Measurements from ENCODE around the gene LRIG1. TPM values are rescaled to one million over a fixed set of nuclear protein-coding genes. Genes with fewer than 3 reads are reported as not detected.

Gene LRIG1
- total RNA-seq, 2 experiments from 2014 or later: 19.1 to 22.7 TPM

DNA sequence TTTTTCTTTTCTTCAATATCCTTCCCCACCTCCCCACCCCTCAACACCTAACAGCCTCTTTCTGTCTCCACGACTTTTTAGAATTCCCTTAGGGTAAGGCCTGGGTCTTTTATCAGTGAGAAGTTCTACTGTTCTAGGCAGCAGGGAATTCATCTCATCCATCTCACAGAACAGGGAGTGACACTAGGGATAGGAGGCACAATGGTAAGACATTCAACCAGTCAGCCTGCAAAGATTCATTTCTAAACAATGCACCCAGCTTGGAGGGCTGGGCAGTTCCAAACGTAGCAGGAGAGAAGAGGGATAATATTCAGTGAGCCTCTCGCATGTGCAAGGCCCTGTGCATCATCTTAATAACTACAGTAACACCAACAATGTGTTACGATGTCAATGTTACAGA lies 43.6 kb downstream of the LRIG1 start:
- Mint-ChIP-seq H3K9me3 (ENCODE audit: low read depth) (no peaks in the 10 kb centered on the region), H3K27ac (no peak overlapping the region), H3K36me3 (ENCODE audit: low read depth) (peaks cover 13% of the 10 kb centered on the region), H3K4me1 (peaks cover 9% of the 10 kb centered on the region), H3K4me3 (no peak overlapping the region), H3K27me3 (no peaks in the 10 kb centered on the region)
- DNase-seq (no peak), ATAC-seq (no peak)
- ChIA-PET POLR2A (no interaction called here), CTCF (no interaction called here)
- intact Hi-C loops (cut with DNase I, micrococcal nuclease): no loop called here

DNA sequence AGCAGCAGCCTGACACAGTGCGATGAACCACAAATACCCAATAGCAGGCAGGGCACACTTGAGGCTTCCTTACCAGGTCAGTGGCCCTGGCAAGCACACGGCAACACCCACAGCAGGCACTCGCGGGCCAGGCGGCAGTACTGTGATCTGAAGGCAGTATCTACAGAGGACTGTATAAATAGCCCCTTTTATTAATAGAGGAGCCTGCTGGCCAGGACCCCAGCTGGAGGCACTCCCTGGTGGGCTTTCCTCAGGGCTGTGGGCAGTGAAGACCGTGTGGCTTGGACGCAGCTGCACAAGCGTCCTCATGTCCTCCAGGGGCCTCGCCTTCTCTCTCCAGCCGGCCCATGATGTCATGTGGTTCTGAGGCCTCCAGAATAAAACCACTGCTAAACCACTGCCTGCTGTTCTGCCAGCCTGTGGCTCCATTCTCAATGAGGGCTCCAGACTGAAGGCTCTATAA lies 44.1 kb downstream of the LRIG1 start:
- ATAC-seq: no peak
- Mint-ChIP-seq H3K4me3 (no peak overlapping the region), H3K36me3 (ENCODE audit: low read depth) (peaks cover 10% of the 10 kb centered on the region), H3K9me3 (ENCODE audit: low read depth) (no peaks in the 10 kb centered on the region), H3K4me1 (peaks cover 9% of the 10 kb centered on the region), H3K27me3 (no peaks in the 10 kb centered on the region), H3K27ac (no peak overlapping the region)
- POLR2A ChIA-PET: no interaction called here
- intact Hi-C loops (cut with DNase I, micrococcal nuclease): no loop called here
- DNase-seq: no peak
- CTCF ChIA-PET: no interaction called here

DNA sequence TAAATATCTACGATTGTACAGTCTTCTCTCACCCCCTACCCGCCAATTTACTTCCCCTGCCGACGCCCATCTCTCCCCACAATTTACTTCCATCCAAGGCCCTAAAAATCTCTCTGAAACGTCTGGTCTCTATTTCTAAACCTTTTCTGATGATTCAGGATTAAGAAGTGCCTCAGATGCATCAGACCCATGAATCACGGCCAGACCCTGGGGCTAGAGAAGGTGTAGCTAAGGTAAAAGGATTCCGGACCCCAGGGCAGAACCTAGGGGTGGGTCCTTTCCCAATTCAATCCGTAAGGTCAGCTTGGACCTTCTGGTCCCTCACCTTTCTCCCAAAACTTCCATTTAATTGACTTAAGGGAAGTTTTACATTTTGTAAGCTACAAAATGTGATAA lies 46.4 kb downstream of the LRIG1 start:
- H3K4me1 Mint-ChIP-seq: peaks cover 8% of the 10 kb centered on the region
- intact Hi-C loops (cut with DNase I, micrococcal nuclease): no loop called here
- peaks cover 15% of the 10 kb centered on the region for H3K36me3 Mint-ChIP-seq (ENCODE audit: low read depth)
- ChIA-PET CTCF (interaction anchor here (0.5 to 1.1 kb wide), 2 partner anchors 9 to 75 kb away, joined by 3 to 5 read pairs; no protein-coding TSS in a partner anchor), POLR2A (no interaction called here)
- ATAC-seq (no peak), DNase-seq (no peak)
- no peak overlapping the region for H3K4me3 Mint-ChIP-seq
- H3K27me3 Mint-ChIP-seq: no peaks in the 10 kb centered on the region
- no peaks in the 10 kb centered on the region for H3K9me3 Mint-ChIP-seq (ENCODE audit: low read depth)
- H3K27ac Mint-ChIP-seq: no peak overlapping the region

DNA sequence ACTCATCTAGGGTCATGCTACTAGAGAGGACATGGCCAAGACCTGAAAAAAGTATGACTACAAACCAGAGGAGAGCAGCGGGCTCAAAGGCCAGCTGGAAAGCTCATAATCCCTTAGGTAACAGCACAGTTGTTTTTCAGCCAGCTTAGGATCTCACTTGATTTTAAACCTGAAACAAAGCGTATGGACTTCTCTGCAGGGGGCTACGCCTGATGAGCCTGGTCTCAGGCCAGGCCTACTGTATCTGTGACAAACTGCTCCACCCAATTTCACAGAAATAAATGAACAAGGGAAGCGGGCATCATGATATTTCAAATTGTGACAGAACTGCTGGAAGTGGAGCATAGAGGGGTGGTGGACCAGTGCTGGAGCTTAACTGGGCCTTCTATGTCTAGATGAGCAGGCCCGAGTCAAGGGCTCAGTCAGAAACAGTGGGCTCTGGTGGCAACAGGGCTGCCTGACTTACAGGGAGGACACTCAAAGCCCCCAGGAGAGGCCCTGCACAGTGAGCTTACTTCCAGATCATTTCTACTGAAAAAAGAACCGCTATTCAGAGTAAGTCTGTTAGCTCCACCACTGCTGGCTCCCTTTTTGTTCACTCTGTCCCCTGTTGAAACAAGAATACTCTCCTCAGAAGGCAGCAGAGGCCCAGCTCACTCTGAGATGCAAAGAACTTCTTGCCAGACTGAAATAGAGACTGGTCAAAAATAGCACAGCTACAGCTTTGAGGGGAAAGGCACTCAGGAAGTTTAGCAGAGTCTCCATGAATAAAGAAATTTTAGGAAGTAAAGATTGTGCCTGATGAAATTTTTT lies 47.0 kb downstream of the LRIG1 start:
- intact Hi-C loops (cut with DNase I, micrococcal nuclease): no loop called here
- DNase-seq (no peak), ATAC-seq (no peak)
- Mint-ChIP-seq H3K4me1 (peaks cover 8% of the 10 kb centered on the region), H3K36me3 (ENCODE audit: low read depth) (peaks cover 15% of the 10 kb centered on the region), H3K9me3 (ENCODE audit: low read depth) (no peaks in the 10 kb centered on the region), H3K27me3 (no peaks in the 10 kb centered on the region), H3K4me3 (no peak overlapping the region), H3K27ac (no peak overlapping the region)
- ChIA-PET POLR2A (no interaction called here), CTCF (interaction anchor here (0.5 to 1.1 kb wide), 2 partner anchors 9 to 76 kb away, joined by 3 to 5 read pairs; no protein-coding TSS in a partner anchor)

DNA sequence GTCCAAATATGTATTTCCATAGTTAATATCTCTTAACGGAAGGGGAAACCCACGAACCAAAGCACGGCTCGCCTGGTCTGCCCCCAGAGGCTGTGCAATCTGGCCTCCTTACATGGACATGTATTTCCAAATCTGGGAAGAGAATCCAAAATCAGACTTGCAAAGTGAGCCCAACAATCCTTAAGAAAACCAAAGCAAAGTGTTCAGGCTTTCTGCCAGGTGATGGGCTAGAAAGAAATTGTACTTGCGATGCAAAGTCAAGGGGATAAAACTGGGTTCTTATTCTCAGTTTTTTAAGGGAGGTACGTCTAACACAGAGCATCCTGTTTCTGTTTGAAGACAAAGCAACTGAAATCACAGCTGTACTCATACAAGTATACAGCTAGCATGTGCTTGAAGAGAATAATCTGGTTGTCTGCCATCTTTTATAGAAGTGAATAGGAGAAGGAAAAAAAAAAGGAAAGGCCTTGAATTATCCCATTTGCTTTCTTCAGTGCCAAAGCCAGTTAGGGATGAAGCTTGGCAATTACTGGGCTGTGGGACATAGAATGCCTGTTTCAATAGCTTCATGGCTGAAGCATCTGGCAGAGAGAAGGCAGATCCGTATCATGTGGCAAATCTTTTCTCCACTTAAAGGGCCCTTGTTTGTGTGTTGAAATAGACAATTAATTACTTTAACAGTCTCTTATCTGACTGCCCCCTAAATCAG lies 48.4 kb downstream of the LRIG1 start:
- POLR2A ChIA-PET: no interaction called here
- H3K36me3 Mint-ChIP-seq (ENCODE audit: low read depth): peaks cover 19% of the 10 kb centered on the region
- no peak for DNase-seq

DNA sequence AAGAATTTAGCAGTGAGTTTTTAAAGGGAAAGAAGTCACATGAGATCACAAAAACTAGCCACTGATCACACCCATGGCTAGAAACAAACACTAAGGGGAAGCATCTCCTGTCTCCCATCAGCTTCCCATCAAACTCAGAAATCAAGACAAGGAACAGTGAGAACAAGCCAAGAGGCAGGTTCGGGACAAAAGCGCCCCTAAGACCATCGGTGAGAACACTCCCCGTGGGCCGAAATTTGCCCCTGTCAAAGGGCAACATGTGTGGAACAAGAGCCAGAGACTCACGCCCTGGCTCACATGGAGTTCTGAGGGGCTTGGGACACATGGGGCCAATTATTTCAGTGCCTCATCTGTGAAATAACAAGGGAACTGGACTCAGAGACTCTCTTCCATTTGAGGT lies 49.1 kb downstream of the LRIG1 start:
- Mint-ChIP-seq H3K27me3 (no peaks in the 10 kb centered on the region), H3K4me3 (no peak overlapping the region), H3K4me1 (peaks cover 8% of the 10 kb centered on the region), H3K9me3 (ENCODE audit: low read depth) (no peaks in the 10 kb centered on the region), H3K36me3 (ENCODE audit: low read depth) (peaks cover 21% of the 10 kb centered on the region), H3K27ac (no peak overlapping the region)
- no peak for DNase-seq
- intact Hi-C loops (cut with DNase I, micrococcal nuclease): no loop called here
- ChIA-PET POLR2A (no interaction called here), CTCF (no interaction called here)
- ATAC-seq: no peak

More for the DNA sequence above, 48.4 kb downstream of the LRIG1 start:
- no peak for ATAC-seq
- H3K4me1 Mint-ChIP-seq: peaks cover 8% of the 10 kb centered on the region
- no peak overlapping the region for H3K27ac Mint-ChIP-seq
- H3K4me3 Mint-ChIP-seq: no peak overlapping the region
- CTCF ChIA-PET: interaction anchor here (0.6 to 1.0 kb wide), 3 partner anchors 9 to 80 kb away, joined by 3 to 7 read pairs (median 4); no protein-coding TSS in a partner anchor
- no peaks in the 10 kb centered on the region for H3K9me3 Mint-ChIP-seq (ENCODE audit: low read depth)
- intact Hi-C loops (cut with DNase I, micrococcal nuclease): no loop called here
- H3K27me3 Mint-ChIP-seq: no peaks in the 10 kb centered on the region

DNA sequence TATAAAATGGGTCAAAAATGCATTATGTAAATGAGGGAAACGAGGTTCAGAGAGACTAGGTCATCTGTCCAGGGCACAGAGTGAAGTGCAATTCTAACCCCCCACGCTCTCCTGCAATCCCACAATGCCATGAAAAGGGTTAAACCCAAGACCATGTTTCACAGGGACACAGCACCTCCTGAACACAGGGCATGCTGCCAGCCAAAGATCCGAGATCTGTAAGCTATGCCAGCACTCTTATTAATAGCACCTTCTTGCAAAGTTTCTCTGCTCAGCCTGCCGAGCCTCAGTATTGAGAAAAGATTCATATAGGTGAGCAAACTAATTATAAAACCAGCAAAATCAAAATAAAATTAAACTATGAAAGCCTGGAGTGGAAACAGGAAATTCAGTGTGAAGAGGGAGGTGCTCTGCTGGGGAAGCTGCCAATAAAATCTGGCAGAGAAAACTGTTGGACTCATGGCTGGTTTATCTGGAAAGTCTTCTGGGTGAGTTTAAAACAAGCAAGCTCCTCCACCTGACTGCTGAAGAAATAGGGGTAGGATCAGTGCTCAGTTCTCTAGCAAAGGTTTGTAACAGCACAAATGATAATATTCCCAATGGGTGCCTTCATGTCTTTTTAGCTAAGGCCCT lies 50.3 kb downstream of the LRIG1 start:
- POLR2A ChIA-PET: no interaction called here
- no peak overlapping the region for H3K4me3 Mint-ChIP-seq
- H3K27ac Mint-ChIP-seq: no peak overlapping the region
- ATAC-seq: no peak
- no peaks in the 10 kb centered on the region for H3K27me3 Mint-ChIP-seq
- peaks cover 8% of the 10 kb centered on the region for H3K4me1 Mint-ChIP-seq
- CTCF ChIA-PET: interaction anchor here (0.6 to 1.1 kb wide), 3 partner anchors 16 to 737 kb away, joined by 3 to 4 read pairs (median 3); no protein-coding TSS in a partner anchor
- no peak for DNase-seq
- peaks cover 21% of the 10 kb centered on the region for H3K36me3 Mint-ChIP-seq (ENCODE audit: low read depth)
- no peaks in the 10 kb centered on the region for H3K9me3 Mint-ChIP-seq (ENCODE audit: low read depth)
- intact Hi-C loops (cut with DNase I, micrococcal nuclease): no loop called here

DNA sequence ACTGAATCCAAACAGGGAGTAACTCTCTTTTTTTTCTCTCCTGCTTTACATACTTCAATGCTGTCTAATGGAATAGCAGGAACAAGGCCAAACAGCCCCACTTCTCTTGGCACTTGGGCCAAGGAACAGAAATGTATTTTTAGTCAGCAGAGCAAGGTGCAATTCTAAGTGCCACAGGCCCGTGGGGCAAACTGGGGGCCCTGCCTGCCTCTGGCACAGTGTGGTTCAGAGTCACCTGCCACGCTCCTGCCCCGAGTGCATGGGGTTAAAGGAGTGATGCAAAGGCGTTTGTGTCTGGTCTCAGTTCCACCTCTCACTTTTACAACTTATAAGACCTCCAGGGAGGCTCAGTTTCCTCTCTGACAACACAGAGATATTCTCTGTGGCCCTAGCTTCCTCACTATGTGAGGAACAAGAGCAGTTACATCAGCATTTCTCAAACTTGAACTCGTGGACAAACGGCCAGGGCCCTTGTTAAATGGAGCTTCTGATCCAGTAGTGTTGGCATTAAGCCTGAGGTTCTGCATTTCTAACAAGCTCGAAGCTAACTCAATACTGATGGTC lies 51.3 kb downstream of the LRIG1 start:
- ATAC-seq (no peak), DNase-seq (no peak)
- no peak overlapping the region for H3K27ac Mint-ChIP-seq
- intact Hi-C loops (cut with DNase I, micrococcal nuclease): no loop called here
- CTCF ChIA-PET: interaction anchor here (0.8 to 1.1 kb wide), 3 partner anchors 17 to 37 kb away, joined by 3 read pairs; no protein-coding TSS in a partner anchor
- H3K36me3 Mint-ChIP-seq (ENCODE audit: low read depth): peaks cover 21% of the 10 kb centered on the region
- no peaks in the 10 kb centered on the region for H3K9me3 Mint-ChIP-seq (ENCODE audit: low read depth)
- no peak overlapping the region for H3K4me3 Mint-ChIP-seq
- peaks cover 8% of the 10 kb centered on the region for H3K4me1 Mint-ChIP-seq
- POLR2A ChIA-PET: no interaction called here
- no peaks in the 10 kb centered on the region for H3K27me3 Mint-ChIP-seq

DNA sequence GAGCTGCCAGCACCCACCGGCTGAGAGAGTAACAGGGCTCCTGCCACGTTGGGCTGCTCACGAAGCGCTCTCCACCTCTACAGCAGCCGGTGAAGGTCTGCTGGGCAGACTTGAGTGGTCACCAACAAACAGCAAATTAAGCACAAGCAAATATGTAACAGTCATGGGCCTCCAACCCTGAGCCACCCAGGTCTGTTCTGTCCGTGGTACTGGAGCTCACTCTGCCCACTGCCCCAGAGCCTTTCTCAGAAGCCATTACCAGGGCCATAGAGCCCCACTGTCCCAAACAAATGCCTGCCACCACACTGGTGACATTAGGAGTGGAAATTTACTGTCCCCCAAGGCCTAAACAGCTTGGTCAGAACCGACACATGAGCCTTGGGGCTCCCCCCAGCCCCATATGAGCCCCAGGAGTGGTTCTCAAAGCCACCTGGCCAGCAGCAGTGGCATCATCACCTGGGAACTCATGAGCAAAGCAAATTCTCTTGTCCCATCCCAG lies 56.6 kb downstream of the LRIG1 start:
- H3K4me3 Mint-ChIP-seq: no peak overlapping the region
- peaks cover 14% of the 10 kb centered on the region for H3K36me3 Mint-ChIP-seq (ENCODE audit: low read depth)
- H3K27ac Mint-ChIP-seq: no peak overlapping the region
- CTCF ChIA-PET: interaction anchor here (0.7 to 1.4 kb wide), 2 partner anchors 10 to 547 kb away, joined by 3 to 5 read pairs; no protein-coding TSS in a partner anchor
- POLR2A ChIA-PET: no interaction called here
- intact Hi-C loops (cut with DNase I, micrococcal nuclease): no loop called here
- H3K27me3 Mint-ChIP-seq: no peaks in the 10 kb centered on the region
- H3K9me3 Mint-ChIP-seq (ENCODE audit: low read depth): no peaks in the 10 kb centered on the region
- peaks cover 17% of the 10 kb centered on the region for H3K4me1 Mint-ChIP-seq
- DNase-seq (no peak), ATAC-seq (no peak)

DNA sequence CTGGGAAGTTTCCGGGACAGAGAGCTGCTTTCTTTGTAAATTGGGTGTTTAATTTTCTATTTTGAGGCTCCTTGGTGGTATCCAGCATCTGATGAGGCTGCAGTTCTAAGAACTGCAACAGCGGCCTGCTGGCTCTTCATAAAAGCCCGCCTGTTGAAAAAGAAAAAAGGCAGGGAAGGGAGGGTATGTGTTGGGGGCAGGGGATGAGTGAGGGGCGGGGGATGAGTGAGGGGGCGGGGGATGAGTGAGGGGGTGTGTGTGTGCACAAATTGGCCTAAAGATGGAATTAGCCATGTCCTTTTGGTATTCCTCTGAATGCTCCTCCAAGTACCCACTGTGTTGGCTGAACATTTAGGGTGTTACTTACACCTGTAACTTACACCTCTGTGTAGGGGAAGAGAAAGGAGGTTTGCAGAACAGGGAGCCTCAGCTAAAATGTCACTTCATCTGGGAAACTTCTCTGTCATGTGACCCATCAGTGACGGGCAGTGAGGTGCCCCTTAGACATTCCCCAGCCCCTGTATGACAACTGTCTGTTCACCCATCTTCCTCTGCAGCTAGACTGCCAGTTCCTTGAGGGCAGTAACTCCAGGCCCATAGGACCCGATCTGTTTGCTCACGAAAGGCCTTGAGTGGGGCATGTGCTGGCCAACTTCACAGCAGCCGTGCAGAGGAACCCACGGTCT lies 57.6 kb downstream of the LRIG1 start:
- Mint-ChIP-seq H3K27me3 (no peaks in the 10 kb centered on the region), H3K27ac (no peak overlapping the region), H3K4me3 (no peak overlapping the region), H3K36me3 (ENCODE audit: low read depth) (peaks cover 12% of the 10 kb centered on the region), H3K9me3 (ENCODE audit: low read depth) (no peaks in the 10 kb centered on the region), H3K4me1 (peaks cover 17% of the 10 kb centered on the region)
- no peak for ATAC-seq
- intact Hi-C loops (cut with DNase I, micrococcal nuclease): no loop called here
- CTCF ChIA-PET: no interaction called here
- no peak for DNase-seq
- POLR2A ChIA-PET: no interaction called here

All from activated CD4-positive, alpha-beta T cell treated with anti-CD3 and anti-CD28 coated beads for 36 hours (primary cell).